GM12872 (cell line): Measurements from ENCODE around the gene TBX10.

ENCODE experiments used
- TF ChIP-seq, protein P1 (sequence below): IDR thresholded peaks from 3 replicates; pipeline ENCODE4 v1.5.1; 2011; ENCODE audit warnings: low read depth, mild to moderate bottlenecking, low read length, moderate library complexity; ENCODE audit not compliant: insufficient read depth

Gene TBX10

DNA sequence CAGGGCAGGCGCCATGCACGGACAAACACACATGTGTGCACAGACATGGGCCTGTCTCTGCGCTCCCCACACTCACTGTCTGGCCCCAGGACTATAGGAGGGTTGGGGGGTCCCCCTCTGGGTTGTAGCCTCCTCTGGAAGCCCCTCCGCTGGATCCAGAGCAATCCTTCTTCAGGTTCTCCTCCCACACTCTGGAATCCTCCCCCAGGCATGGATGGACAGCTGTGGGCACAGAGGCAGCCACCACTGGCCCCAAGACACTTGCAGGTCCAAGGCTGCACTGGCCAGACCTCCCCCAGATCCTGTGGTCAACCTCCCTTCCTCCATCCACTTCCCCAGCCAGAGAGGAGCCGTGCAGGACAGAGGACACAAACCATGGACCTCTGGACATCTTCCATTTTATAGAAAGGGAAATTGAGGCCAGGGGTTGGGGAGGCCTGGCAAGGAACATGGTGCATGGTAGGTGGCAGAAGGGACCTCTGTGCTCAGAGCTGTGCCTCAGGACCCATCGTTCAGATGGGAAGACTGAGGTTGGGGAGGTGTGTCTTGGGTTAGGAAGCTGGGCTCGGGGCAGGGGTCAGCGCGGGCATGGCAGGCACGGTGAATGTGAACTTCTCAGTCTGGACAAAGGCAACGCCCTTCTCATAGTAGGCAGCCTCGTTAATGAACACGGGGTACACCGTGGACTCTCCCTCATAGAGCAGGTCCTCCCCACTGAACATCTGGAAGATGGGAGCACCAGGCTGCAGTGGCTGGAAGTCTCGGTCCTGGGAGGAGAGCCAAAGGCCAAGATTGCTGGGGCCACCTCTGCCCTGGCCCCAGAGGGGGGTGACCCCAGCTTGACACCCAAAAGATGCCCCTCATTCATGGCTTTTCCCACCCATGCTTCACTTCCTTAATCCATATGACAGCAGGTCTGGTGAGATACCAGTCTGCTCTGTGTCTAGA is 2.9 kb upstream of the TBX10 start:
- TF ChIP-seq, protein P1, sequence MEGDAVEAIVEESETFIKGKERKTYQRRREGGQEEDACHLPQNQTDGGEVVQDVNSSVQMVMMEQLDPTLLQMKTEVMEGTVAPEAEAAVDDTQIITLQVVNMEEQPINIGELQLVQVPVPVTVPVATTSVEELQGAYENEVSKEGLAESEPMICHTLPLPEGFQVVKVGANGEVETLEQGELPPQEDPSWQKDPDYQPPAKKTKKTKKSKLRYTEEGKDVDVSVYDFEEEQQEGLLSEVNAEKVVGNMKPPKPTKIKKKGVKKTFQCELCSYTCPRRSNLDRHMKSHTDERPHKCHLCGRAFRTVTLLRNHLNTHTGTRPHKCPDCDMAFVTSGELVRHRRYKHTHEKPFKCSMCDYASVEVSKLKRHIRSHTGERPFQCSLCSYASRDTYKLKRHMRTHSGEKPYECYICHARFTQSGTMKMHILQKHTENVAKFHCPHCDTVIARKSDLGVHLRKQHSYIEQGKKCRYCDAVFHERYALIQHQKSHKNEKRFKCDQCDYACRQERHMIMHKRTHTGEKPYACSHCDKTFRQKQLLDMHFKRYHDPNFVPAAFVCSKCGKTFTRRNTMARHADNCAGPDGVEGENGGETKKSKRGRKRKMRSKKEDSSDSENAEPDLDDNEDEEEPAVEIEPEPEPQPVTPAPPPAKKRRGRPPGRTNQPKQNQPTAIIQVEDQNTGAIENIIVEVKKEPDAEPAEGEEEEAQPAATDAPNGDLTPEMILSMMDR = no peak

DNA sequence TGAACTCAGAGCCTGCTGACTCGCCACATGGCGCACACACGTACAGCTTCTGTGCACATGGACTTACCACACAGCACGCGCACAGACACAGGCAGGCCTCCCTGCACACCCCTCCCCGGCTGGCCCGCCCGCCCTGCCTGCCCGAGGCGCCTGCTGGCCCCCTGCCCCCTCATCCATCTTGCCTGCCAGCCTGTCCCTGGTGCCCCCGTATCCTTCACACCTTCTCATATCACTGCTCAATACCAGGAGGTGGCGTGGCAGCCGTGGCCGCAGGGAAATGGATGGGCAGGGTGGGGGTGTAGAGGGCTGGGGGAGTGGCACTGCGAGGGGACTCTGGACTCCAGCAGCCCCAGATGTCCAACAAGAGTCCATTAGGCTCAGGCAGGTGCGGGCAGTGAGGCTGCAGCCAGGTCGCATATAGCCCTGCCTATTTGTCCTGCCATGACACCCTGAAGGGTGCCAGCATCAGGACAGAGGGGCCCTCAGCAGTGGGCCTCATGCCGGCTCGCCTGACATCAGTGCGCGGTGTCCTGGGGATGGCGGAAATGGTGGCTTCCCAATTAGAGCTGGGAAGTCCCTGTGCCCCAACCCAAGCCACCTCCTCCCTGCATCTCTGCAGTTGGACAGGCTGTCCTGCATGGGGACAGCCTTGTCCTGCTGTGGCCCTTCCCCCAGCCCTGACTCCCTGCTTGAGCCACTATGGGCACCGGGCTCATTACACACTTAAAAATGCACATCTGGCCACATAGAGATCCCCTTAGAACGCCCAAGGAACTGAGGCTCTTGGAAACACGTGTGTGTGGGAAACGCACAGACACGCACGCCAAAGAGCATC is 2.0 kb upstream of the TBX10 start:
- TF ChIP-seq, protein P1 = no peak

DNA sequence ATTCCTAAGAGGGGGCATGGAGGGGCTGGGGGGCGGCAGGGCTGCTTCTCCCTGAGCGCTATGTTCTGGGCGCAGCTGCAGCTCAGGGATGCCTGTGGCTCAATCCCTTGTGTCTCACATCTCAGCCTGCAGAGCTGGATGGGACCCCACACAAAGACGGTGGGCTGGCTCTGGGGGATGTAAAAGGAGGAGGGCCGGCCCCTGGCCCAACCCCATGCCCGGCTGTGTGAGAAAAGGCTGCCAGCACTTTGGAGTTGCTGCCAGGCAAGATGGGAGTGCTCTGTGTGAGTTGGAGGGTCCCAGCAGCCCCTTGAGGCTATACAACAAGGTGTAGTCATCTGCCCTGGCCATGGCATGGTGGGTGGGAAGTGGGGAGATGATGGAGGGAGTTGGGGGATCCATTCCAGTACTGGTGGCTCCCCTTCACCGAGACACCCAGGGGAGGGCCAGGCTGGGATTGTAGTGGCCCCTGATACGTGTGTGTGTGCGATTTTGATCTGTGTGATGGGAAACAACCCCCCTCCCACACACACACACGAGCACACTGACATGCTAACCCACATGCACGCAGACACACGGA is 1.3 kb upstream of the TBX10 start:
- TF ChIP-seq, protein P1 = no peak

DNA sequence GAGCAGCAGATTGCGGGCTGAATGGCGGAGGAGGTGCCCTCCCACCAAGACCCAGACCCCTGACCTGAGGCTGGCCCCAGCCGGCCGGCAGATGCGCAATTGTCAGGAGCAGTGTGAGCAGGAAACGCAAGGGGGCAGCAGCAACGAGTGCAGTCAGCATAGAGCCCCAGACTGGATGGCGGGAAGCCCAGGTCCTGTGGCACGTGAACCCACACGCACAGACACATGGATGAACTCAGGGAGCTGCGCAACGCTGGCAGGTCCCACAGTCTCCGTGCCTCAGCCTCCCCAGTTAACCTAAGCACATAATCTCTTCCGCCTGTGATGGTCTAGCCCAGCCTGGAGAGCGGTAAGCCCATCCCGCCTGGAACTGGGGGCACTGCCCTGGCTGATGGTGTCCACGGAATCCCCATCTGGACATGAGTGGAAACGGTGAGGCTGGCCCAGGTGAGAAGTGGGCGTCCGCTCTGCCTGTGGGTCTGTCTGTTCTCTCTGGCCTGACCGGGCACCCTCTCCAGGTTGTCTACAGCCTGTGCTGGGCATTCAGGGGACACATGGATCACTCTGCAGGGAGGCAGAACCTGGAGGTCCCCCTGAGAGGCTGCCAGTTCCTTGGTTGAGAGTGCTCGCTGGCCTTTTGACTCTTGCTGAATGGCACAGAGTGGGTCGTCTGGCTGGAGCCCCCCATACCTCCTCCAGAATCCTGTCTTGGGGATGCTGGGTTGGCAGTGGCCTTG is 626 bp upstream of the TBX10 start:
- TF ChIP-seq, protein P1 = peak; percentile 77

DNA sequence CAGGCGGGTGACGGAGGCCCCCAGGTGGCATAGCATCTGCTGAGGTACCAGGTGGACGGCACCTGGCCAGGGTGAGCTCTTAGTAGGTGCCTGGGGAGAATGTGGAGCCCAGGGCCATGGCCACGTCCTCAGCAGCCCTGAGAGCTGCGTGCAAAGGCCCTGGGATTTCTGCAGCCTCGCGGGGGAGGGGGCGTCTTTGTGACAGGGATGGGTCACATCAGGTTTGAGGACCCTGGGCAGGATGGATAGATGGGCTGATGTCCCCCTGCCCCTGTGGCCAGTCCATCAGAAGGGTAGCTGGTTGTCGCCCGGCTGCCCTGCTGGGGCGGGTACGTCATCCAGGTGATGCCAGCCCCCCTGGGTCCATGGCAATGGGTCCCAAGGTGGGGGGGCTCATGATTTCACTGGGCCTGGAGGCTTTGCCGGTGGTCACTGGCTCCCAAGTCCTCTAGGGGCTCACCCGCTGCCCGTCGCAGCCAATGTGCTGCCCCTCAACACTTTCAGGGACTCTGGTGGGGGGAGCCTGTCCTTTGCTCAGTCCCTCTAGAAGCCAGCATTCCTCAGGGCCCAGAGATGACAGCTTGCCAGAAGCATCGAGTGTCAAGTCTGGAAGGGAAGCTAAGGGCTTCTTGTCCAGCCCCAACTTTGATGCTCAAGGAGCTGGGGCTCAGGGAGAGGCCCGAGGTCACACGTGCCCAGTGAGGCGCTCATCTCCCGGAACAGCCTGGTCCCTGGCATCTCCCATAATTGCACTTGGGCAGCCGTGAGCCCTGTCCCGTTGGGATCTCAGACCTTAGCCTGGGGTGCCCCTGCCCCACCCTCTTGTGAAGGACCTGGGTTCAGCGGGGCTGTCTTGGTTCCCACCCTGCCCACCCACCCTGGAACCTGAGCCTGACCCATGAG is 777 bp downstream of the TBX10 start:
- TF ChIP-seq, protein P1 = no peak

DNA sequence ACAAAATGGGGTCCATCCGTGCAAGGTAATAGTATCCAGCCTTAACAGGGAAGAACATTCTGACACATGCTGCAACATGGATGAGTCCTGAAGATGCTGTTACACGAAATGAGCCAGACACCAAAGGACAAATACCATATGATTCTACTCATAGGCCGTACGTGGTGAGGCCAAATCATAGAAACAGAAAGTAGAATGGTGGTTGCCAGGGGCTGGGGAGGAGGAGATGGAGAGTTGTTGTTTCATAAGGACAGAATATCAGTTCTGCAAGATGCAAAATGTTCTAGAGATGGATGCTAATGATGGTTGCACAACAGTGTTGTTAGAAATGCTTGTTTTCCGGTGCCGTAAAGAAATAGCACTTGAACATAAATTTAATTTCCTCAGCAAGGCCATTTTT is 2.6 kb downstream of the TBX10 start:
- TF ChIP-seq, protein P1 = no peak
